Limb (tissue), 2 donors: ENCODE measurements around the gene LYAR.

Experiments
- DNase-seq, 2 donors: peaks; one replicate each; pipeline ENCODE4 v3.0.0-alpha.2; 2016; ENCODE audit errors: extremely low spot score in 2 of 2

LYAR gene

GRCh38 chr4:4289941-4290850 lies at the start of gene LYAR, which contains the start of gene ZBTB49:
LYAR (minus strand) TSS chr4:4290154; CDS start chr4:4283742, 6,412 bp downstream.
ZBTB49 (plus strand) TSS chr4:4290251; CDS start chr4:4299946, 9,695 bp downstream.
- DNase-seq: peak; percentile 82 to 98

GRCh38 chr4:4339504-4340085 lies 49.6 kb upstream of the LYAR start:
- DNase-seq: no peak

- DNase-seq: no peak
Measured at GRCh38 chr4:4338210-4339001, 48.5 kb upstream of the LYAR start.

GRCh38 chr4:4334798-4335520 lies 45.0 kb upstream of the LYAR start:
- DNase-seq: peak in 1 of 2 donors; percentile 71

GRCh38 chr4:4333265-4333706 lies 43.3 kb upstream of the LYAR start:
- DNase-seq: no peak

GRCh38 chr4:4332529-4332928 lies 42.6 kb upstream of the LYAR start:
- DNase-seq: no peak

GRCh38 chr4:4330794-4331193 lies 40.8 kb upstream of the LYAR start:
- DNase-seq: no peak

- no peak for DNase-seq
Measured at GRCh38 chr4:4329496-4329895, 39.5 kb upstream of the LYAR start.

GRCh38 chr4:4328840-4329239 lies 38.9 kb upstream of the LYAR start:
- no peak for DNase-seq

GRCh38 chr4:4328206-4328605 lies 38.3 kb upstream of the LYAR start:
- DNase-seq: no peak

- DNase-seq: peak in 1 of 2 donors; percentile 29
Measured at GRCh38 chr4:4327652-4328121, 37.7 kb upstream of the LYAR start.

- DNase-seq: peak in 1 of 2 donors; percentile 3
Measured at GRCh38 chr4:4326166-4326565, 36.2 kb upstream of the LYAR start.

GRCh38 chr4:4325321-4325720 lies 35.4 kb upstream of the LYAR start:
- DNase-seq: peak in 1 of 2 donors; percentile 5

GRCh38 chr4:4323705-4324534 lies 34.0 kb upstream of the LYAR start:
- DNase-seq: peak in 1 of 2 donors; percentile 12

GRCh38 chr4:4321951-4322688 lies 32.2 kb upstream of the LYAR start:
- DNase-seq: peak in 1 of 2 donors; percentile 4

- no peak for DNase-seq
Measured at GRCh38 chr4:4320951-4321714, 31.2 kb upstream of the LYAR start.

GRCh38 chr4:4320528-4320927 lies 30.6 kb upstream of the LYAR start:
- DNase-seq: no peak

- no peak for DNase-seq
Measured at GRCh38 chr4:4317496-4318232, 27.7 kb upstream of the LYAR start.
